Chondrocyte (in vitro differentiated cells): ENCODE data around the gene GGNBP2. TPM values are rescaled to one million over a fixed set of nuclear protein-coding genes. Genes with fewer than 3 reads are reported as not detected.
A peak's percentile ranks its signal among the peaks of the same experiment; 100 is the strongest.

Source experiments
- DNase-seq: peaks from one replicate; pipeline ENCODE4 v3.0.0; 2021; ENCODE audit warnings: mixed read lengths, low spot score
- H3K27ac Mint-ChIP-seq: one replicate; pipeline ENCODE4 v1.8.0; 2021; ENCODE audit warnings: mild to moderate bottlenecking, moderate library complexity, mixed read lengths; ENCODE audit not compliant: unreplicated experiment
- H3K27me3 Mint-ChIP-seq: 2 replicates; pipeline ENCODE4 v1.8.0; 2021; ENCODE audit warnings: low read depth, mixed read lengths
- H3K36me3 Mint-ChIP-seq: 2 replicates; pipeline ENCODE4 v1.8.0; 2021; ENCODE audit warnings: low read depth, mixed read lengths
- H3K4me1 Mint-ChIP-seq: 2 replicates; pipeline ENCODE4 v1.8.0; 2021; ENCODE audit warnings: low read depth, mild to moderate bottlenecking, mixed read lengths
- H3K4me3 Mint-ChIP-seq: one replicate; pipeline ENCODE4 v1.8.0; 2021; ENCODE audit warnings: mild to moderate bottlenecking, moderate library complexity, mixed read lengths; ENCODE audit not compliant: unreplicated experiment
- H3K9me3 Mint-ChIP-seq: 2 replicates; pipeline ENCODE4 v1.8.0; 2021; ENCODE audit warnings: low read depth, mixed read lengths
- CTCF ChIP-seq: fragments of 200-600 bp; sonication (generic); IDR thresholded peaks from 2 replicates; pipeline ENCODE4 v1.5.0; 2021; ENCODE audit warnings: antibody characterized with exemption, mild to moderate bottlenecking, moderate library complexity
- total RNA-seq: library from RNA; stranded (reverse); gene quantifications from 3 replicates; pipeline ENCODE4 v1.2.1, GENCODE V29; 2021

Gene GGNBP2
- total RNA-seq, 1 donor from 2014 or later = 68.2 TPM

GRCh38 chr17:36608794-36609497, 64.2 kb downstream of the GGNBP2 start:
- H3K9me3 Mint-ChIP-seq = no peaks in the 10 kb centered on the region
- no peak overlapping the region for H3K4me3 Mint-ChIP-seq
- peaks cover 12% of the 10 kb centered on the region for H3K4me1 Mint-ChIP-seq
- peak; percentile 90 for DNase-seq
- no peak overlapping the region for H3K27ac Mint-ChIP-seq
- peak; percentile 74 for TF ChIP-seq CTCF
- no peaks in the 10 kb centered on the region for H3K27me3 Mint-ChIP-seq
- peaks cover 2% of the 10 kb centered on the region for H3K36me3 Mint-ChIP-seq

- Mint-ChIP-seq H3K36me3 (peaks cover 2% of the 10 kb centered on the region), H3K27me3 (no peaks in the 10 kb centered on the region), H3K4me1 (peaks cover 8% of the 10 kb centered on the region), H3K27ac (no peak overlapping the region), H3K4me3 (no peak overlapping the region), H3K9me3 (no peaks in the 10 kb centered on the region)
- DNase-seq = no peak
- TF ChIP-seq CTCF = no peak
Observed at GRCh38 chr17:36609498-36609862, 64.8 kb downstream of the GGNBP2 start.

- no peak for DNase-seq
- TF ChIP-seq CTCF = no peak
- Mint-ChIP-seq H3K27me3 (no peaks in the 10 kb centered on the region), H3K9me3 (no peaks in the 10 kb centered on the region), H3K4me1 (peaks cover 8% of the 10 kb centered on the region), H3K27ac (no peak overlapping the region), H3K36me3 (peaks cover 2% of the 10 kb centered on the region), H3K4me3 (no peak overlapping the region)
Observed at GRCh38 chr17:36610474-36610873, 65.8 kb downstream of the GGNBP2 start.

- Mint-ChIP-seq H3K36me3 (peaks cover 2% of the 10 kb centered on the region), H3K9me3 (no peaks in the 10 kb centered on the region), H3K27me3 (no peaks in the 10 kb centered on the region), H3K4me1 (peaks cover 3% of the 10 kb centered on the region), H3K4me3 (no peak overlapping the region), H3K27ac (no peak overlapping the region)
- TF ChIP-seq CTCF = no peak
- no peak for DNase-seq
Observed at GRCh38 chr17:36611345-36612072, 66.8 kb downstream of the GGNBP2 start.

GRCh38 chr17:36612323-36612722, 67.6 kb downstream of the GGNBP2 start:
- peaks cover 3% of the 10 kb centered on the region for H3K4me1 Mint-ChIP-seq

More at GRCh38 chr17:36612323-36612722, 67.6 kb downstream of the GGNBP2 start:
- no peak for DNase-seq
- H3K27ac Mint-ChIP-seq = no peak overlapping the region
- H3K9me3 Mint-ChIP-seq = no peaks in the 10 kb centered on the region
- no peaks in the 10 kb centered on the region for H3K27me3 Mint-ChIP-seq
- H3K36me3 Mint-ChIP-seq = peaks cover 2% of the 10 kb centered on the region
- no peak for TF ChIP-seq CTCF
- H3K4me3 Mint-ChIP-seq = no peak overlapping the region
